MM.1S (cell line): Measurements from ENCODE around the gene PHF12.

Experiments
- EZH2 ChIP-seq: fragments of 300-600 bp; sonication (generic); optimal IDR thresholded peaks from 2 replicates; pipeline ENCODE3; 2017; ENCODE audit warnings: low read depth, mild to moderate bottlenecking, antibody characterized with exemption, low read length, mixed read lengths
- TF ChIP-seq, protein P1 (sequence below): fragments of 300-600 bp; sonication (generic); IDR thresholded peaks from 2 replicates; pipeline ENCODE4 v1.5.1; 2016; ENCODE audit warnings: antibody characterized with exemption, low read length, mixed read lengths

GRCh38 chr17:28961391-28961790, 10.1 kb upstream of the PHF12 start:
- TF ChIP-seq, protein P1, sequence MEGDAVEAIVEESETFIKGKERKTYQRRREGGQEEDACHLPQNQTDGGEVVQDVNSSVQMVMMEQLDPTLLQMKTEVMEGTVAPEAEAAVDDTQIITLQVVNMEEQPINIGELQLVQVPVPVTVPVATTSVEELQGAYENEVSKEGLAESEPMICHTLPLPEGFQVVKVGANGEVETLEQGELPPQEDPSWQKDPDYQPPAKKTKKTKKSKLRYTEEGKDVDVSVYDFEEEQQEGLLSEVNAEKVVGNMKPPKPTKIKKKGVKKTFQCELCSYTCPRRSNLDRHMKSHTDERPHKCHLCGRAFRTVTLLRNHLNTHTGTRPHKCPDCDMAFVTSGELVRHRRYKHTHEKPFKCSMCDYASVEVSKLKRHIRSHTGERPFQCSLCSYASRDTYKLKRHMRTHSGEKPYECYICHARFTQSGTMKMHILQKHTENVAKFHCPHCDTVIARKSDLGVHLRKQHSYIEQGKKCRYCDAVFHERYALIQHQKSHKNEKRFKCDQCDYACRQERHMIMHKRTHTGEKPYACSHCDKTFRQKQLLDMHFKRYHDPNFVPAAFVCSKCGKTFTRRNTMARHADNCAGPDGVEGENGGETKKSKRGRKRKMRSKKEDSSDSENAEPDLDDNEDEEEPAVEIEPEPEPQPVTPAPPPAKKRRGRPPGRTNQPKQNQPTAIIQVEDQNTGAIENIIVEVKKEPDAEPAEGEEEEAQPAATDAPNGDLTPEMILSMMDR = no peak
- no peak for TF ChIP-seq EZH2
